Panc1 (cell line): ENCODE data around the gene CTTNBP2.

Experiments
- POLR2AphosphoS5 ChIP-seq: IDR thresholded peaks from 2 replicates; pipeline ENCODE4 v1.6.1; 2012; ENCODE audit warnings: mild to moderate bottlenecking, low read depth, low read length, moderate library complexity
- SIN3A ChIP-seq: IDR thresholded peaks from 2 replicates; pipeline ENCODE4 v1.6.1; 2012; ENCODE audit warnings: low read depth, mild to moderate bottlenecking, low read length, moderate library complexity, borderline replicate concordance; ENCODE audit not compliant: insufficient read depth
- TCF7L2 ChIP-seq: IDR thresholded peaks from 2 replicates; pipeline ENCODE4 v1.6.1; 2011; ENCODE audit warnings: mild to moderate bottlenecking, low read depth, low read length, inconsistent platforms
- TF ChIP-seq, protein P1 (sequence below): fragments of 450-650 bp; IDR thresholded peaks from 2 replicates; pipeline ENCODE4 v1.5.1; 2017; ENCODE audit warnings: mild to moderate bottlenecking
- TF ChIP-seq, protein P2 (sequence below), 2 experiments: IDR thresholded peaks; 2 replicates each; pipeline ENCODE4 v1.6.1; 2011 to 2012; ENCODE audit warnings: low read depth in 2 of 2, control low read depth in 1 of 2, low read length in 1 of 2, mild to moderate bottlenecking in 1 of 2, moderate library complexity in 1 of 2; ENCODE audit not compliant: insufficient read depth in 1 of 2

DNA sequence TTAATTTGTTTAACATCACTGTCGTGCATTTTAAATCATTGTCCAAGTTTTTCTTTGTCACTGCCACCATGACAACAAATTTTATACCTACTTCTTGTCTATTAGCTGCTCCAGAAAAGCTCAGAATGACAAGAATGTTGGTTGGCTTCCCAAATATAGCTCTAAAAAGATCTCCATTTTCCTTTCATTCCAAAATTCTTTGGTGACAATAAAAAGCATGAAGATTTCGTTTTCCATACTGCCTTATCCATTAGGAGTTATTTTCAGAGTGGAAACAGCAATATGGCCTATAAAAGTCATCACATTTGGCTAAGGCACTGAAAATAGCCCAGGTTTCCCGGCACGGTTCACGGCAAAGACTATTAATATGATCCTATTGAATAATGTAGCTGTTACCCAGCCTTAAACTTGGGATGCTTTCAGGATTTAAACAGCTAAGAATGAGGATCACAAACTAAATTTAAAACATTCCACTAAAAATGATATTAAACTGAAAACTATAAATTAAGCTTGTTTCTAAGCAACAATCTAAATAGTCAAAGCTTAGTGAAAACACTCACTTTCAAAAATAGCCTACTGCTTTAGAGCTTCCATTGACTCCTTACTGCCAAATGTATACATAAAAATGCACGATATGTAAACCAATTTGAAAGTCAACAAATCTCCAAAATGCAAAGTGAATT lies 2.7 kb downstream of the CTTNBP2 start:
- TF ChIP-seq, protein P1, sequence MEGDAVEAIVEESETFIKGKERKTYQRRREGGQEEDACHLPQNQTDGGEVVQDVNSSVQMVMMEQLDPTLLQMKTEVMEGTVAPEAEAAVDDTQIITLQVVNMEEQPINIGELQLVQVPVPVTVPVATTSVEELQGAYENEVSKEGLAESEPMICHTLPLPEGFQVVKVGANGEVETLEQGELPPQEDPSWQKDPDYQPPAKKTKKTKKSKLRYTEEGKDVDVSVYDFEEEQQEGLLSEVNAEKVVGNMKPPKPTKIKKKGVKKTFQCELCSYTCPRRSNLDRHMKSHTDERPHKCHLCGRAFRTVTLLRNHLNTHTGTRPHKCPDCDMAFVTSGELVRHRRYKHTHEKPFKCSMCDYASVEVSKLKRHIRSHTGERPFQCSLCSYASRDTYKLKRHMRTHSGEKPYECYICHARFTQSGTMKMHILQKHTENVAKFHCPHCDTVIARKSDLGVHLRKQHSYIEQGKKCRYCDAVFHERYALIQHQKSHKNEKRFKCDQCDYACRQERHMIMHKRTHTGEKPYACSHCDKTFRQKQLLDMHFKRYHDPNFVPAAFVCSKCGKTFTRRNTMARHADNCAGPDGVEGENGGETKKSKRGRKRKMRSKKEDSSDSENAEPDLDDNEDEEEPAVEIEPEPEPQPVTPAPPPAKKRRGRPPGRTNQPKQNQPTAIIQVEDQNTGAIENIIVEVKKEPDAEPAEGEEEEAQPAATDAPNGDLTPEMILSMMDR = no peak
- TF ChIP-seq TCF7L2 (no peak), POLR2AphosphoS5 (no peak), SIN3A (no peak)
- TF ChIP-seq, protein P2, sequence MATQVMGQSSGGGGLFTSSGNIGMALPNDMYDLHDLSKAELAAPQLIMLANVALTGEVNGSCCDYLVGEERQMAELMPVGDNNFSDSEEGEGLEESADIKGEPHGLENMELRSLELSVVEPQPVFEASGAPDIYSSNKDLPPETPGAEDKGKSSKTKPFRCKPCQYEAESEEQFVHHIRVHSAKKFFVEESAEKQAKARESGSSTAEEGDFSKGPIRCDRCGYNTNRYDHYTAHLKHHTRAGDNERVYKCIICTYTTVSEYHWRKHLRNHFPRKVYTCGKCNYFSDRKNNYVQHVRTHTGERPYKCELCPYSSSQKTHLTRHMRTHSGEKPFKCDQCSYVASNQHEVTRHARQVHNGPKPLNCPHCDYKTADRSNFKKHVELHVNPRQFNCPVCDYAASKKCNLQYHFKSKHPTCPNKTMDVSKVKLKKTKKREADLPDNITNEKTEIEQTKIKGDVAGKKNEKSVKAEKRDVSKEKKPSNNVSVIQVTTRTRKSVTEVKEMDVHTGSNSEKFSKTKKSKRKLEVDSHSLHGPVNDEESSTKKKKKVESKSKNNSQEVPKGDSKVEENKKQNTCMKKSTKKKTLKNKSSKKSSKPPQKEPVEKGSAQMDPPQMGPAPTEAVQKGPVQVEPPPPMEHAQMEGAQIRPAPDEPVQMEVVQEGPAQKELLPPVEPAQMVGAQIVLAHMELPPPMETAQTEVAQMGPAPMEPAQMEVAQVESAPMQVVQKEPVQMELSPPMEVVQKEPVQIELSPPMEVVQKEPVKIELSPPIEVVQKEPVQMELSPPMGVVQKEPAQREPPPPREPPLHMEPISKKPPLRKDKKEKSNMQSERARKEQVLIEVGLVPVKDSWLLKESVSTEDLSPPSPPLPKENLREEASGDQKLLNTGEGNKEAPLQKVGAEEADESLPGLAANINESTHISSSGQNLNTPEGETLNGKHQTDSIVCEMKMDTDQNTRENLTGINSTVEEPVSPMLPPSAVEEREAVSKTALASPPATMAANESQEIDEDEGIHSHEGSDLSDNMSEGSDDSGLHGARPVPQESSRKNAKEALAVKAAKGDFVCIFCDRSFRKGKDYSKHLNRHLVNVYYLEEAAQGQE (IDR thresholded peaks at IDR 0.05; ENCODE audit: insufficient read depth in 1 of 2, low read depth in 2 of 2, low read length in 1 of 2) = no peak
